ENCODE results near the gene TBL3.

The TBL3 gene

GRCh38 chr16:2028620-2029220, 56.9 kb downstream of the TBL3 start:
- Histone ChIP-seq H3K4me1 (ENCODE audit: control insufficient read depth, insufficient read depth, low read length) (no peaks in the 10 kb centered on the region; the same call in 1 of the 2 replicates), H3K27ac (ENCODE audit: extremely low read depth, low read depth, low read length) (no peak overlapping the region), H3K4me3 (ENCODE audit: low read depth, low read length) (no peak overlapping the region), H3K36me3 (ENCODE audit: control insufficient read depth in 2 of 2, insufficient read depth in 1 of 2, low read length in 2 of 2) (peaks cover 0 to 4% of the 10 kb centered on the region in 2 experiments; a peak in 1 of 3 replicates), H3K9me3 (ENCODE audit: control insufficient read depth, insufficient read depth, low read depth, low read length) (no peaks in the 10 kb centered on the region)
- TF ChIP-seq ZBTB21 (tag by site-specific recombination; IDR thresholded peaks at IDR 0.05) (no peak), INSM2 (tag by site-specific recombination; IDR thresholded peaks at IDR 0.05) (no peak), ZNF335 (tag by site-specific recombination; conservative IDR thresholded peaks at IDR 0.05) (no peak), ZIC2 (tag by site-specific recombination; IDR thresholded peaks at IDR 0.05) (peak; percentile 62), ZNF639 (tag by site-specific recombination; IDR thresholded peaks at IDR 0.05) (no peak), ZSCAN16 (tag by site-specific recombination; IDR thresholded peaks at IDR 0.05) (no peak), ZFHX2 (tag by site-specific recombination; conservative IDR thresholded peaks at IDR 0.05) (peak; percentile 58), EGR2 (tag by site-specific recombination; IDR thresholded peaks at IDR 0.05; ENCODE audit: low read depth) (peak; percentile 66; the same call in 1 of the 2 replicates), SCRT2 (tag by site-specific recombination; IDR thresholded peaks at IDR 0.05) (peak; percentile 41; the same call in 1 of the 2 replicates), ZNF266 (tag by site-specific recombination; IDR thresholded peaks at IDR 0.05; ENCODE audit: low read depth) (no peak)
- TF ChIP-seq, protein P1, sequence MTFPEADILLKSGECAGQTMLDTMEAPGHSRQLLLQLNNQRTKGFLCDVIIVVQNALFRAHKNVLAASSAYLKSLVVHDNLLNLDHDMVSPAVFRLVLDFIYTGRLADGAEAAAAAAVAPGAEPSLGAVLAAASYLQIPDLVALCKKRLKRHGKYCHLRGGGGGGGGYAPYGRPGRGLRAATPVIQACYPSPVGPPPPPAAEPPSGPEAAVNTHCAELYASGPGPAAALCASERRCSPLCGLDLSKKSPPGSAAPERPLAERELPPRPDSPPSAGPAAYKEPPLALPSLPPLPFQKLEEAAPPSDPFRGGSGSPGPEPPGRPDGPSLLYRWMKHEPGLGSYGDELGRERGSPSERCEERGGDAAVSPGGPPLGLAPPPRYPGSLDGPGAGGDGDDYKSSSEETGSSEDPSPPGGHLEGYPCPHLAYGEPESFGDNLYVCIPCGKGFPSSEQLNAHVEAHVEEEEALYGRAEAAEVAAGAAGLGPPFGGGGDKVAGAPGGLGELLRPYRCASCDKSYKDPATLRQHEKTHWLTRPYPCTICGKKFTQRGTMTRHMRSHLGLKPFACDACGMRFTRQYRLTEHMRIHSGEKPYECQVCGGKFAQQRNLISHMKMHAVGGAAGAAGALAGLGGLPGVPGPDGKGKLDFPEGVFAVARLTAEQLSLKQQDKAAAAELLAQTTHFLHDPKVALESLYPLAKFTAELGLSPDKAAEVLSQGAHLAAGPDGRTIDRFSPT (tag by site-specific recombination; IDR thresholded peaks at IDR 0.05), result 0 out of 2 replicates have a peak, but pooled peaks have one; percentile 36
- CTCF ChIA-PET, result interaction anchor here (1.1 to 2.1 kb wide), 2 partner anchors 21 to 112 kb away, joined by 5 to 10 read pairs; no protein-coding TSS in a partner anchor
- POLR2A ChIA-PET, result interaction anchor here (1.2 to 2.6 kb wide), 2 partner anchors 10 to 19 kb away, joined by 6 to 15 read pairs; partner anchors contain the start of genes NTHL1 and TSC2

- Histone ChIP-seq H3K4me3 (ENCODE audit: low read depth, low read length) (no peak overlapping the region), H3K4me1 (ENCODE audit: control insufficient read depth, insufficient read depth, low read length) (no peaks in the 10 kb centered on the region), H3K9me3 (ENCODE audit: control insufficient read depth, insufficient read depth, low read depth, low read length) (no peaks in the 10 kb centered on the region), H3K36me3 (ENCODE audit: control insufficient read depth in 2 of 2, insufficient read depth in 1 of 2, low read length in 2 of 2) (peaks cover 0 to 4% of the 10 kb centered on the region in 2 experiments; a peak in 1 of 3 replicates), H3K27ac (ENCODE audit: extremely low read depth, low read depth, low read length) (no peak overlapping the region)
- CTCF ChIA-PET, result interaction anchor here (0.7 kb wide), 1 partner anchor 291 kb away, joined by 3 read pairs; no protein-coding TSS in a partner anchor
- TF ChIP-seq ZNF175 (tag by site-specific recombination; IDR thresholded peaks at IDR 0.05), result no peak
- peak; percentile 48; the same call in 1 of the 2 replicates for TF ChIP-seq EGR2 (tag by site-specific recombination; IDR thresholded peaks at IDR 0.05; ENCODE audit: low read depth)
- no peak for TF ChIP-seq ZBTB8A (tag by site-specific recombination; IDR thresholded peaks at IDR 0.05)
- no peak for TF ChIP-seq ZNF404 (tag by site-specific recombination; IDR thresholded peaks at IDR 0.05)
- TF ChIP-seq ZFHX2 (tag by site-specific recombination; conservative IDR thresholded peaks at IDR 0.05), result peak; percentile 49
- no peak for TF ChIP-seq ZNF837 (tag by site-specific recombination; IDR thresholded peaks at IDR 0.05)
- POLR2A ChIA-PET, result interaction anchor here (1.6 kb wide), 1 partner anchor 126 kb away, joined by 3 read pairs; the partner anchor contains the start of gene TRAF7
Measured at GRCh38 chr16:2029350-2029749, 57.5 kb downstream of the TBL3 start.

DNA sequence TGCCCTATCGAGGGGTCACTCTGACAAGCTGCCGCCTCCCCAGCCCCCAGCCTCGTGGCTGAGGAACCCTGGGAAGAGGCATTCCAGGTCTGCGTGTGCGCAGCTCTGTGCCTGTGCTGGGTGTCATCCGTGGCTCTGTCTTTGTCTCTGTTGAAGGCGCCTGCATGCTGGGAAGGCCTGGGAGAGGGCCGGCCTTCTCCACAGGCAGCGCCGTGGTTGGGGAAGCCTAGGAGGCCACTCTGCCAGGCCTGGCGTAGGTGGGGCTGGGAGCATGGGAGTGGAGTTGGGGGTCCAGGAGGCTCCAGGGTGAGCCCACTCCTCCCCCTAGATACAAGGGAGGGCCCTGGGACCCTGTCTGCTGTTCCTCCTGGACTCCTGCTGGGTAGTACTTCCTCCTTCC, 58.2 kb downstream of the TBL3 start:
- Histone ChIP-seq H3K4me1 (ENCODE audit: control insufficient read depth, insufficient read depth, low read length) (no peaks in the 10 kb centered on the region), H3K4me3 (ENCODE audit: low read depth, low read length) (no peak overlapping the region), H3K27ac (ENCODE audit: extremely low read depth, low read depth, low read length) (no peak overlapping the region), H3K36me3 (ENCODE audit: control insufficient read depth in 2 of 2, insufficient read depth in 1 of 2, low read length in 2 of 2) (peaks cover 0 to 4% of the 10 kb centered on the region in 2 experiments; a peak in 1 of 3 replicates), H3K9me3 (ENCODE audit: control insufficient read depth, insufficient read depth, low read depth, low read length) (no peaks in the 10 kb centered on the region)
- ChIA-PET CTCF (interaction anchor here (0.7 kb wide), 1 partner anchor 291 kb away, joined by 3 read pairs; no protein-coding TSS in a partner anchor), POLR2A (interaction anchor here (0.6 to 1.6 kb wide), 2 partner anchors 12 to 125 kb away, joined by 3 to 4 read pairs; partner anchors contain the start of gene TRAF7)
- TF ChIP-seq ZNF169 (tag by site-specific recombination; IDR thresholded peaks at IDR 0.05) (no peak), ZNF366 (tag by site-specific recombination; conservative IDR thresholded peaks at IDR 0.05) (no peak), ZBTB44 (tag by site-specific recombination; IDR thresholded peaks at IDR 0.05) (no peak), GLI2 (tag by site-specific recombination; IDR thresholded peaks at IDR 0.05; ENCODE audit: borderline replicate concordance, low read depth) (no peak), ZNF138 (tag by site-specific recombination; IDR thresholded peaks at IDR 0.05; ENCODE audit: borderline replicate concordance) (no peak), ZNF548 (tag by site-specific recombination; IDR thresholded peaks at IDR 0.05) (no peak), GLIS2 (tag by site-specific recombination; IDR thresholded peaks at IDR 0.05) (no peak)
- TF ChIP-seq, protein P2, sequence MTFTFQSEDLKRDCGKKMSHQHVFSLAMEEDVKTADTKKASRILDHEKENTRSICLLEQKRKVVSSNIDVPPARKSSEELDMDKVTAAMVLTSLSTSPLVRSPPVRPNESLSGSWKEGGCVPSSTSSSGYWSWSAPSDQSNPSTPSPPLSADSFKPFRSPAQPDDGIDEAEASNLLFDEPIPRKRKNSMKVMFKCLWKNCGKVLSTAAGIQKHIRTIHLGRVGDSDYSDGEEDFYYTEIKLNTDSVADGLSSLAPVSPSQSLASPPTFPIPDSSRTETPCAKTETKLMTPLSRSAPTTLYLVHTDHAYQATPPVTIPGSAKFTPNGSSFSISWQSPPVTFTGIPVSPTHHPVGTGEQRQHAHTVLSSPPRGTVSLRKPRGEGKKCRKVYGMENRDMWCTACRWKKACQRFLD (tag by site-specific recombination; IDR thresholded peaks at IDR 0.05), result no peak

Measured in HEK293 (cell line).